Measurements from ENCODE around the gene PHKA2.
A peak's percentile ranks its signal among the peaks of the same experiment; 100 is the strongest.
"Not testable (repeated sequence)": the region's sequence is repeated elsewhere in the genome, so short reads cannot be mapped to it uniquely, and the experiment has no call there.

PHKA2 gene, protein sequence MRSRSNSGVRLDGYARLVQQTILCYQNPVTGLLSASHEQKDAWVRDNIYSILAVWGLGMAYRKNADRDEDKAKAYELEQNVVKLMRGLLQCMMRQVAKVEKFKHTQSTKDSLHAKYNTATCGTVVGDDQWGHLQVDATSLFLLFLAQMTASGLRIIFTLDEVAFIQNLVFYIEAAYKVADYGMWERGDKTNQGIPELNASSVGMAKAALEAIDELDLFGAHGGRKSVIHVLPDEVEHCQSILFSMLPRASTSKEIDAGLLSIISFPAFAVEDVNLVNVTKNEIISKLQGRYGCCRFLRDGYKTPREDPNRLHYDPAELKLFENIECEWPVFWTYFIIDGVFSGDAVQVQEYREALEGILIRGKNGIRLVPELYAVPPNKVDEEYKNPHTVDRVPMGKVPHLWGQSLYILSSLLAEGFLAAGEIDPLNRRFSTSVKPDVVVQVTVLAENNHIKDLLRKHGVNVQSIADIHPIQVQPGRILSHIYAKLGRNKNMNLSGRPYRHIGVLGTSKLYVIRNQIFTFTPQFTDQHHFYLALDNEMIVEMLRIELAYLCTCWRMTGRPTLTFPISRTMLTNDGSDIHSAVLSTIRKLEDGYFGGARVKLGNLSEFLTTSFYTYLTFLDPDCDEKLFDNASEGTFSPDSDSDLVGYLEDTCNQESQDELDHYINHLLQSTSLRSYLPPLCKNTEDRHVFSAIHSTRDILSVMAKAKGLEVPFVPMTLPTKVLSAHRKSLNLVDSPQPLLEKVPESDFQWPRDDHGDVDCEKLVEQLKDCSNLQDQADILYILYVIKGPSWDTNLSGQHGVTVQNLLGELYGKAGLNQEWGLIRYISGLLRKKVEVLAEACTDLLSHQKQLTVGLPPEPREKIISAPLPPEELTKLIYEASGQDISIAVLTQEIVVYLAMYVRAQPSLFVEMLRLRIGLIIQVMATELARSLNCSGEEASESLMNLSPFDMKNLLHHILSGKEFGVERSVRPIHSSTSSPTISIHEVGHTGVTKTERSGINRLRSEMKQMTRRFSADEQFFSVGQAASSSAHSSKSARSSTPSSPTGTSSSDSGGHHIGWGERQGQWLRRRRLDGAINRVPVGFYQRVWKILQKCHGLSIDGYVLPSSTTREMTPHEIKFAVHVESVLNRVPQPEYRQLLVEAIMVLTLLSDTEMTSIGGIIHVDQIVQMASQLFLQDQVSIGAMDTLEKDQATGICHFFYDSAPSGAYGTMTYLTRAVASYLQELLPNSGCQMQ

DNA sequence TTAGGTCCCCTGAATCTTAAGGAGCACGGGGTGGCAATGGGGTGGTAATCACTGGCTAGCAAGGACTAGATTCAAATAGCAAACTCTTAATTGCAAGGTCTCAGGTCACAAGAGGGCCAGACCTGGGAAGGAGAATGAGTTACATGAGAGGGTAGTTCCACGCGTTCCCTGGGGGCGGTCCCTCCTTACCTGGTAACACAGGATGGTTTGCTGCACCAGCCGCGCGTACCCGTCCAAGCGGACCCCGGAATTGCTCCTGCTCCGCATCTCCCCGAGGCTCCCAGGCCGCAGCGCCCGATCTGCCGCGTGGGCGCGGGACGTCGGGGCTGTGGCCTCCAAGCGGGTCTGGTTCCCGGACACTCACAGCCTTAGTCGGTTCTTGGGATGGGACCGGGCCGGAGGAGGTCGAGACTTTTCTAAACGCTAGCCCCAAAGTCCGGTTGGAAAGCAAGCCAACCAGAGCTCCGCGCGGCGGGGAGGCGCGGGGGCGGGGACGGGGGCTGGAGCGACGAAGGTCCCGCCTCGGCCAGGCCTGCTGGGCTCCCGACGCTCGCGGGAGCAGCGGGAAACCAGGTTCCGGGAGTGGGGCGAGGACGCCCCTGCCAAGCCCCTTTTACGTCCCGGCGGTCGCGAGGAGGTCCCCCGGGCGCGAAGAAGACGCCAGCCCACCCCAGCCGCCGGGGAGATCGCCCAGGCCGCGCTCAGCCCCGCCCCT is at the start of gene PHKA2:
PHKA2 (minus strand) TSS at position 449 of the 715 bp plus-strand sequence; CDS start at position 267, 182 bp downstream.
- peak in 1 of 2 donors; percentile 2 for DNase-seq

DNA sequence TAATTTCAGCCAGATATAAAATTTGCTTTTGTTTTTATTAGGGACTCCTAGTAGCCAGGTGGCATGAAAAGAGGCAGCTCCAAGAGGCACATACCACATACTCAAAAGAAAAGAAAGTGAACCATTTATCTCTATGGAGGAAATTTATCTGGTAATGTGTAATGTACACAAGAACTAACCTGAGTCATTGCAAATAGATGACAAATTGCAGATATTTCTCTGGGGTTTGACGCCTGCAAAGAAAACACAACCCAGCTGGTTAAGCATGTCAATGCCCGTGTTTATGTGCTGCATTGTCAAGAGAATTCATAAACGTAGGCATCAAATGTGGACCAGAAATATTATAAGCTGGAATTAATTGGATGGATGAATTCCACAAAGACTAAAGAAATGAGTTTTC is 46.9 kb upstream of the PHKA2 start:
- DNase-seq, result no peak

DNA sequence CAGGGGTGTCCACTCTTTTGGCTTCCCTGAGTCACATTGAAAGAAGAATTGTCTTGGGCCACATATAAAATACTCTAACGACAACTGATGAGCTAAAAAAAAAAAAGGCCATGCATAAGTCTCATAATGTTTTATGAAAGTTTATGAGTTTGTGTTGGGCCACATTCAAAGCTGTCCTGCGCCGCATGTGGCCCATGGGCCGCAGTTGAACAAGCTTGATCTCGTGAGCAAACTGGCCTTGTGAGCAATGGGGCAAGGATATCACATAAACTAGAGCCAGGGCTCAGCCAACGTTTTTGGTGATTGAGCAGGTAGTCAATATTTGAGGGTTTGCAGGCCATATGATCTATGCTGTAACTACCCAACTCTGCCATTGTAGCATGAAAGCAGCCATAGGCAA is 44.6 kb upstream of the PHKA2 start:
- DNase-seq, result no peak

DNA sequence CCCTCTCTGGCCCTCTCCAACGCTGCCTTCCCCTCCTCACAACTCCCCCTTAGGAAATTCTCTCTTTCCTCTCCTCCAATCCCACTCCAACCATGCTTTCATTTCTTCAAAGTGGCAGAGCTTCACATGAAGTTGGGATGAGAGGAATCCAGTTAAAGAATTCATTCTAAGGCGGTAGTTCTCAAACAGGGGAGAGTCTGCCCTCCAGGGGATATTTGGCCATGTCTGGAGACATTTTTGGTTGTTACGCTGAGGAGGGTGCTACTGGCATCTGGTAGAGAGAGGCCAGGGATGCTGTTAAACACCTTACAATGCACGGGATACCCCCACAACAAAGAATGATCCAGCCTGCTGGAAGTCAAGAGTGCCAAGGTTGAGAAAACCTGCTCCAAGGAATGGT is 40.5 kb upstream of the PHKA2 start:
- no peak for DNase-seq

DNA sequence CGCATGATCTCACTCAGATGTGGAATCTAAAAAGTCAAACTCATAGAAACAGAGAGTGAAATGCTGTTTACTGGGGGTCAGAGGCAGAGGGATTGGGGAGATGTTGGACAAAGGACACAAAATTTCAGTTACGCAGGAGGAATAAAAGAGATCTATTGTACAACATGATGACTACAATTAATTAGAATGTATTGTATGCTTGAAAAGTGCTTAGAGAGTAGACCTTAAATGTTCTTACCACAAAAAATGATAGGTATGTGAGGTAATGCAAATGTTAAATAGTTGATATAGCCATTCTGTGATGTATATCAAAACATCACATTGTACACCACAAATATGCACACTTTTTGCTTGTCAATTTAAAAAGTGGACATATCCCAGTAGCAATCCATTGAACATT is 36.1 kb upstream of the PHKA2 start:
- no peak for DNase-seq

DNA sequence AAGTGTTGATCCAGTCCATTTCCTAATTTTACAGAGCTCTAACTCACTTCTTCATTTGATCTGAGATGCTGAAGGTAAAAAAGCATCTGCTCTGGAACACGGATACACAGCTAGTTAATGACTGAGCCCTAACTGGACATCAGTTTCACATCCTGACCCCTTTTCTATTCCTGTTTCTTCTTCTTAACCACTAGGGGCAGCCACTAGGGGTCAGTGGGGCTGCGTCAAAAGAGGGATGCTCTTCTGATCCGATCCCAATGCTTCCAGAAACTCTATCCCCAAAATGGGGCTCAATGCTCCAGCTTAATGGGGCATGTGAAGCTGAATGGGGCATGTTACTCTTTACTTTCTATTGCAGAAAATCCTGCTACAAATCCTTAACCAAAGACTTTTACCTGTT is 33.4 kb upstream of the PHKA2 start:
- DNase-seq, result no peak

DNA sequence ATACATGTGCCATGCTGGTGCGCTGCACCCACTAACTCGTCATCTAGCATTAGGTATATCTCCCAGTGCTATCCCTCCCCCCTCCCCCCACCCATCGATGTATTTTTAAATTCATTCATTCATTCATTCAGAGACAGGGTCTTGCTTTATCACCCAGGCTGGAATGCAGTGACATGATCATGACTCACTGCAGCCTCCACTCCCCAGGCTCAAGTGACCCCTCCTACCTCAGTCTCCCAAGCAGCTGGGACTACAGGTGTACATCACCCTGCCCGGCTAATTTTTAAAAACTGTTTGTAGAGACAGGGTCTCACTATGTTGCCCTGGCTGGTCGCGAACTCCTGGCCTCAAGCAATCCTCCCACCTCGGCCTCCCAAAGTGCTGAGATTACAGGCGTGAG is 32.7 kb upstream of the PHKA2 start:
- not testable (repeated sequence) for DNase-seq

DNA sequence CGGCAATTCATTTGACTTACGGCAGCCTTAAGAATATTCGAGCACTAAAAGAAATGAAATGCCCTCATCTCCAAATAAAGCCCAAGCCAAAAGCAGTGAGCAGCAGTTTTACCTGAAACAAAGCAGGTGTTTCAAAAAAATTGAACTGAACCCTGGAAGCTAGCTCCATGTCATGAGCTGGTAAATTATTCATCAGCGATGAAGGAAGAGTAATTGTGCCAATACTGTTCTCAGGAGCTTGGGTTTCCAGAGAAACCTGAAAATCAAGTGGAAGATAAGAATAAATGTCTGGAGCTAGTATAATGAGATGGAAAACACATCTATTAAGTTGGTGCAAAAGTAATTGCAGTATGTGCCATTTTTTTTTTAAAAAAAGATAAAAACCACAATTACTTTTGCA is 24.0 kb upstream of the PHKA2 start:
- no peak for DNase-seq

DNA sequence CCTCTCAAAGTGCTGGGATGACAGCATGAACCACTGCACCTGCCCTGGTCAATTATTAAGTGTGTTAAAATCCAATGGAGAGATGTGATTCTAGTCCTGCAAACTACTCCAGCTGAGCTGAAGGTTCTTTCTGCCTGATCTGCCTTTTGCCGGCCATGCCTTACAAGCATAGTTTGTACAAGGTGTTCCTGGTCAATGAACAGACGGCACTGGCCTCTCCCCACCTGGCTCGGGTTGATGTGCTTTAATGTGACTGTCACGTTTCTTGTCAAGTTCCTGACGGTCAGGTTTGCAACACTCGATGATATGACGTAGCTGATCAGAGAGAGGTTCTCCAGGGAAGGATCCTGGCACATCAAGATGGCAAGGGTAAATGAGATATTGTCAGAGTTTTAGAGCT is 23.1 kb upstream of the PHKA2 start:
- no peak for DNase-seq

DNA sequence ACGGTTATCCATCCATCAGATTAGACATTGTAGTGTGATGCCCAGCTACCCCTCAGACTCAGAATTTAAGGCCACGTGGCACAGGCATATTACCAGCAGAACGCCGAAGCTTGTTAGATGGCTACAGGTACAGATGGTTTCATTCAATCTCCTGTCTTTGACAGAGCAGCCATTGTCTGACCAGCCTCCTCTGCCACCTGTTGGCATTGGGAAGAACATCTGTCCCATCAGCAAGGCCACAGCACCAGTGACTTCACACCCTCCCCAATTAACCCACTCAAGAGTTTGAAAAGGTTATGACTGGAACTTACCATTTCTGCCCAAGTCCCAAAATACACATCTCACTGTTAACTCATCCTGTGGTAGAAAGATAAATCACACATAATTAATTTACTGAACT is 22.0 kb upstream of the PHKA2 start:
- no peak for DNase-seq

DNA sequence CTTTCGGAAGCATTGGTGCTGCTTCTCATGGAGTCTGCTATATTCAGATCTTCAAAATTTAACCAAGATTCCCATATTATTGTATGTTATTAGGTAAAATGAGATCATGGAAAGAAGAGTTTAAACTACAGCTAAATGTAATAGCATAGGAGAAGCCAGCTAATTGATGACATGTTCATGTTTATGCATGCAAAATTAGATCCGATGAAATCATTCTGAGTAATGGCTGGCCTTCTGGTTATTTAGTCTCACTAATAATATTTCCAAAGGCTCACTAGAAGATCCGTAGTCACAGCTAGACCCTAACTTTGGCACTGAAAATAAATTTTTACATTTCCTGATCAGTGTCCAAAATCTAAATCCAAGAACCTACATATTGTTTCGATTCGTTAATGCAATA is 19.8 kb upstream of the PHKA2 start:
- DNase-seq, result no peak

DNA sequence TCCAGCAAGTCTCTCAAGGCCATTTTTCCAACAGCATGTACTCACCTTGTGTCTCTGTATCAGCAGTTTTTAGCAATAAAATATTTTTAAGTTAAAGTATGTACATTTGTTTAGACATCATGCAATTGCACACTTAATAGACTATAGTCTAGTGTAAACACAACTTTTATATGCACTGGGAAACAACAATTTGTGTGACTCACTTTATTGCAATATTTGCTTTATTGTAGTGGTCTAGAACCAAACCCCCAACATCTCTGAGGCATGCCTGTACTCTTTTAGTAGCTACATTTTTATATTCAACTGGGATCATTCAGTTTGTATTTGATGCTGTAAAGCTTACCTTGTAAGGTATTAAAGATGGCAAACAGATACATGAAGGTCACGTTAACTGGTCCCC is 14.7 kb upstream of the PHKA2 start:
- no peak for DNase-seq

DNA sequence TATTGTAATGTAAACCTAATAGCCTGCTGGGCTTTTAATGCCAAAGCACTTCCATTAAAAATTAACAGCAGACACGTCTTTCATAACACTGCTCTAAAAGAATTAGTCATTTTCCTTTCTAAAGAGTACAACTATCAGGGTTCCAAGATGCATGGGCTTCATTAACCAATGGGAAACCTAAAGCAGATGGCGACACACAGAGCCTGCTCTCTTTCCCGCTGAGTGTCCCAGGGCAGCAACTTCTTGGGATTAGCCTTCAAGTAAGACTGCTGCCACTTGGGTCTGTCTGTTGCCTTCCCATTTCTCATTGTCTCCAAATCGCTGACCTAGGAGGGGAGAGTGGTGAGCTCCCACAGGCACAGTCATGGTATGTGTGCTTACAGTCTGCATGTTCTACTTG is 14.0 kb upstream of the PHKA2 start:
- DNase-seq, result no peak

DNA sequence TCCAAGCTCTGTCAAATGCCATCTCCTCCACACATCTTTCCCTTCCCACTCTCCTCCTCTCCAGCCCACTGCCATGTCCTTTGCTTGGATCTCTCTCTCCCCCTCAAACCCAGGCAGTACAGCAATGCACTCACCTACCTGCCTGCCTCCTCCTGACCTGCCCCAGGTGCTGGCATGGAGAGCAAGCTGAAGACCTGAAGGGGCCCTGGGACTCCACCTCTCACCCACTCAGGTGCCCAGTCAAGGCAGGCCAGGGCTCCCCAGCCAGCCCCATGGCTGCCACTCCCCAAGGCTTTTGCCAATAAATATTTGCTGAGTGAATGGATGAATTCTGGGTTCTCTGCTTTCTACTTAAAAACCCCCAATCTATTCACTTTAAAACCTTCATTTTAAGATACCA is 12.6 kb upstream of the PHKA2 start:
- DNase-seq, result no peak

DNA sequence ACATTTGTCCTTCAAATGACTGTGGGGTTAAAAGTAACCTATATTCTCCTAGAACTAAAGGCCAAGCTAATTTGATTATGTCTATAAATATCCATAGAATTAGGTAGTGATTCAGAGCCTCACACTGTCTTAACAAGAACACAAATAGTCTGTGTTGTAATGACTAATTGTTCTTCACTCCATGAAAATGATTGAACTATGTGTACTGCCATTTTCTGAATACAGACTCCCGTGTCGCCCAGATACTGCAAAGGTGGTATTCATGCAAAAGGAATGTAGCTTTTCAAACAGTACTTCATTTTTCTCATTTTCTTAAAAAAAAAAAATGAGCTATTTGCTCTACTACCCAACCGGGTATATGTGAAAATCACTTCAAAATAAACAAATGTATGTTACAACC is 11.3 kb upstream of the PHKA2 start:
- DNase-seq, result no peak

DNA sequence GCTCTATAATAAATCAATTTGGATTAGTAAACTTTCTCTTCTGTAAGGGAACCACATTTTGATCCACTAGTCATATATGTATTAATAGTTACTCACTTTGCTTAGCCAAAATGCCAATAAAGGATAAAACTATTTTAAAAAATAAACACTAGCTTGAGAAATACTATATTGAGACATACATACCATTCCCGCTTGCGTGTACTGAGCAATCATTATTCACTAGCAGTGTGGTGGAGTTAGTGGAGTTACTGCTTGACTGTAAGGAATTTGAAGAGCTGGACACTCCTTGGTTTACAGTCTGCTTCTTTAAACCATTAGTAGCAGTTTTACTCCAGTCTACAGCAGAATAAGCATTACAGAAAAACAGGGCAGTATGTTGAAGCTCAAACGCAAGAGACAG is 10.8 kb upstream of the PHKA2 start:
- DNase-seq, result no peak

DNA sequence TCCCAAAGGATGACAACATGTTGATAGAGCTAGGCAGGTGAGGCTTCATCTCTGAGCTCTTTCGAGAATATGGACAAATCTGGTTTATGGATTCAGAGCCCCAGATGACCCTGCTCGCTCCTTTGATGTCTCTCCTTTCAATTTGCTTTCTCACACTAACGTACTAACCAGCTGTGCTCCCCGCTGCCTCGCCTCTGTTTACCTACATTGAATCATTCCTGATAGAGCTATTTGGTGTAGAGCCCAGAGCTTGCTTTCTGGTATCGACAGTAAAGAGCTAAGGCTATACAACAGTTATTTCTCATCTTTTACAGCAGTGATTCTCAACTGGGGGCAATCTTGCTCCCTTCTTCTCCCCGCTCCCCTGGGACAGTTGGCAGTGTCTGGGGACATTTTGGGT is 8.9 kb upstream of the PHKA2 start:
- DNase-seq, result no peak

DNA sequence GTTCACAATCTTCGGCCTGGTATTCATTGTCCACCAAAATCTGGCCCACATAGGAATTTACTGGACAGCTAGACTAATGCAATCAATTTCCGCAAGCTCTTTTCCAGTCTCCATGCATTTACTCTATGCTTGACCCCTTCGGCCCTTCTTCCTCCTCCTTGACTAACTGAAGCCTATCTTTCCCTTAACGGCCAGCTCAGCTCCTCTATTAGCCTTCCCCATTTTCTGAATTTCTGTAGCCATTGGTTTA is 1.2 kb upstream of the PHKA2 start:
- DNase-seq, result no peak

DNA sequence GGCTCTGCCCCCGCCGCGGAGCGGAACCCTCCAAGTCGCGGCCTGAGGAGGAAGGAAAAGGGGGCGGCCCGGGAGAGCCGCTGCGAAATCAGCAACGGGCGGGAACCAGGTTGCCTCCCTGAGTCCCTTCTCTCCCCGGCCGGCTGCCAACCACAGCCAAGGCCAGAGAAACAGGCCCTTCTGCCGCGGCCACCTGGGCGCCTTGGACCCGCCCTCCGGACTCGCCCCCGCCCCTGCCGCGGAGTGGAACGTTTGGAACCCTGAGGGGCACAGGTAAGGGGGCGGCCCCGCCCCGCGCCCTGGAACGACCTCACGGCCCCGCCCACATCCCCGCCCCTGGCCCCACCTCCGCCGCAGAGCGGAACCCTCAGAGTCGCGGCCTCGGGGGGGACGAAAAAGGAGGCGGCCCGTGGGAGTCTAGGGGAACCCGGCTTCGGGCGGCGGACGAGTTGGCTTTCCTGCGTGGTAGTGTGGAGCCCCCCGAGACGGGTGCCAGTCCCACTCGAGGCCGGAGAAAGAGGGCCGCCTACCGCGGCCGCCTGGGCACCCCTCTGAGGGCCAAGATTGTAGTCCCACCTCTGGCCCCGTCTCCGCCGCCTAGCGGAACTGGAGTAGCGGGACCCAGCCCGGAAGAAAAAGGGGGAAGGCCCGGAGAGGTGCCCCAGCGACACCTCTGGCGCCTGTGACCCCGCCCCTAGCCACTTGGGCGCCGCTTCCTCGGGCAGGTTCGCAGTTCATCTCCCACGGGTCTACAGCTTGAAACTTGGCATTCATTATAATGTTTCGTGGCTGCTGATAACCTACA is 669 bp upstream of the PHKA2 start:
- peak; percentile 85 to 88 for DNase-seq

DNA sequence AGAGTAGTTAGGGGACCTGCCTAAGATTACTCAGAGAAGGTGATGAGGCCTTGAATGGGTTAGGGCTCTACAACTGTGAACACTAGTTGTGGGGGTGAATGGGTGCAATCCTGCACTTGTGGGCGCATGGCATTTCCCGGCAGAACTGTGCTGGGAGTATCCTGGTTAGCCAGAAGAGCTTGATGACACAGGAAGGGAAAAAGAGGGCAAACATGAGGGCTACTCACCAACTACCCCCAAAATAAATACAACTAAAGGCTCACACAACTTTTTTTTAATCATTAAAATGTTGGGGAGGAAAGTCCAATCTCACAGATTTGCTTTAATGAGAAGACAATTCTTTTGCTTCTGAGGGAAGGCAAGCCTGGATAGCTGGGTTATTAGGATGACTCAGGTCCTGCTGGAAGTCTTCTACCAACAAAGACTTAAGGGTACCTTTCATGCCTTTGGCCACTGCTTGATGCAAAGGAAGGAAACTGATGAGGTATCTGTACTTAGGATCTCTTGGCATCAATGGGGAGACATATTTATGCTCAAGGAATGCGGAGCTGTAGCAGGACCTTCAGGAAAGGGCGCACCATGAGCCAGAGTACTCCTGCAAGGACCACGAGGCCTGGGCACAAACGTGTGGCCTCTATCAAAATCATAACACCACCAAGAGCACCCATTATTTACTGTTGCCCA is 2.6 kb downstream of the PHKA2 start:
- no peak for DNase-seq

DNA sequence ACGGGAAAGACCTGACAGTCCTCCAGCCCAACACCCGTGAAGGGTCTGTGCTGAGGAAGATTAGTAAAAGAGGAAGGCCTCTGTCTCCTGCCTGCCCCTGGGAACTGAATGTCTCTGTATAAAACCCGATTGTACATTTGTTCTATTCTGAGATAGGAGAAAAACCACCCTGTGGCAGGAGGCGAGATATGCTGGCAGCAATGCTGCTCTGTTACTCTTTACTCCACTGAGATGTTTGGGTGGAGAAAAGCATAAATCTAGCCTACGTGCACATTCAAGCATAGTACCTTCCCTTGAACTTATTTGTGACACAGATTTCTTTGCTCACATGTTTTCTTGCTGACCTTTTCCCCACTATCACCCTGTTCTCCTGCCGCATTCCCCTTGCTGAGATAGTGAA is 3.7 kb downstream of the PHKA2 start:
- not testable (repeated sequence) for DNase-seq

DNA sequence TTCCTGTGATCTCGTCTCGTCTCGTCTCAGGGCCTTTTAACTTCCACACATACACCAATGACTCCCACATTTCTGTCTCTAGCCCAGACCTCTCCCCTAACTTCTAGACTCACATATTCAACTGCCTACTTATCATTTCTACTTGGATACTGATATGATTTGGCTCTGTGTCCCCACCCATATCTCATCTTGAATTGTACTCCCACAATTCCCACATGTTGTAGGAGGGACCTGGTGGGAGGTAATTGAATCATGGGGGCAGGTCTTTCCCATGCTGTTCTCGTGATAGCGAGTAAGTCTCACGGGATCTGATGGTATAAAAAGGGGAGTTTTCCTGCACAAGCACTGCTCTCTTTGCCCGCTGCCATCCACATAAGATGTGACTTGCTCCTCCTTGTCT is 8.9 kb downstream of the PHKA2 start:
- no peak for DNase-seq
